Activated gamma-delta T cell (primary cell): ENCODE measurements around the gene VAT1.
A peak's percentile ranks its signal among the peaks of the same experiment; 100 is the strongest.

Experiments used
- DNase-seq: peaks from one replicate; lab custom pipeline; 2025; lab: John Stamatoyannopoulos, UW

Gene VAT1

DNA sequence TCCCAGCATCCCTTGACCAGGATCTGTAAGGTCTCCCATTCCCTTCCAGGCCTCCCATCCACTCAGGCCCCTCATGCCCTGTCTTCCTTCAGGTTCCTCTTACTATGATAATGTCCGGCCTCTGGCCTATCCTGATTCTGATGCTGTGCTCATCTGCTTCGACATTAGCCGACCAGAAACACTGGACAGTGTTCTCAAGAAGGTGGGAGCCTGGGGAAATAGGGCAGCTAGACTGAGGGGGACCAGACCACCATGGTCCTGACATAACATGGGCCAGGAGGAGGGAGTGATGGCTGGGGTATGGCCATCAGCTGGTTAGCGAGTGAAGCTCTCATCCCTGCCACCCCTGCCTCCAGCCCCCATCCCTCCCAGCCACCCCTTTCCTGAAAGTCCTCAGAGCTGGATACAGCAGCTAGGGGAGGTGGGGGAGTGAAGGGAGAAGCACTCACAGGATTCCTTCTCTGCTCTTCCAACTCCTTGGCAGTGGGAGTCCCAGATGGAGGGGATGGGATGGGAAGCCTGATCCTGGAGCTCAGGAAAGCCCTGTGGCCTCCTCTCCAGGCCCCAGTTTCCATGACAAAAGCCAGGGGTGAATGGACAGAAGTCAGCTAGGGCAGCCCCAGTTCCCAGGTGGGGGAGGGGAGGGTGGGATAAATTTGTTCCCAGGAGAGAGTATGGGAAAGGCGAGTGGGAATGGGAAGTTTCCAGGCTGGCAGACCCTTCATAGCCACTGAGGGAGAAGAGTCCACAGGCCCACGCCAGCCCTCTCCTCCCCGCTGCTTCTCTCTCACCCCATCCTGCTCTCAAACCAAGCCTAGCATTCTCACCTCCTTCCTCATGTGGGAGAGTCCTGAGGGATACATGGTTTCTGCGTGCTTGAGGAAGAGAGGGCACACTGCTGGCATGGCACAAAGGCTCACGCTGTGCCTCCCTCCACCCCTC is 5.2 kb upstream of the VAT1 start:
- DNase-seq, result no peak

DNA sequence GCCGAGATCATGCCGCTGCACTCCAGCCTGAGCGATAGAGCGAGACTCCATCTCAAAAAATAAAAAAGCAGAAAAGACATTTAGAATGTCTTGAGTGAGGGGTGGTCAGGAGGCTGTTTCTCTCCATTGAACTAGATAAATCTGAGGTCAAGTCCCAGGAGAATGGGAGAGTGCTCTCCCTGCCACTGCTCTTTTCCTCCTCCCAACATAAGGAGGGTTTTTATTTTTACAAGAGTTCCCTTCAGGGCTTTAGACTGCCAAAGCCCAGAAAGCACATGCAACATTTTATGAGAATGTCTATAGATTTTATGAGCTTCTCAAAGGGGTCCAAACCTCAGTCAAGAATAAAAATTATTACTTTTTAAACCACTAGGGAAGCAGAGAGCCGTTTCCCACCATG is 4.4 kb upstream of the VAT1 start:
- DNase-seq, result no peak

DNA sequence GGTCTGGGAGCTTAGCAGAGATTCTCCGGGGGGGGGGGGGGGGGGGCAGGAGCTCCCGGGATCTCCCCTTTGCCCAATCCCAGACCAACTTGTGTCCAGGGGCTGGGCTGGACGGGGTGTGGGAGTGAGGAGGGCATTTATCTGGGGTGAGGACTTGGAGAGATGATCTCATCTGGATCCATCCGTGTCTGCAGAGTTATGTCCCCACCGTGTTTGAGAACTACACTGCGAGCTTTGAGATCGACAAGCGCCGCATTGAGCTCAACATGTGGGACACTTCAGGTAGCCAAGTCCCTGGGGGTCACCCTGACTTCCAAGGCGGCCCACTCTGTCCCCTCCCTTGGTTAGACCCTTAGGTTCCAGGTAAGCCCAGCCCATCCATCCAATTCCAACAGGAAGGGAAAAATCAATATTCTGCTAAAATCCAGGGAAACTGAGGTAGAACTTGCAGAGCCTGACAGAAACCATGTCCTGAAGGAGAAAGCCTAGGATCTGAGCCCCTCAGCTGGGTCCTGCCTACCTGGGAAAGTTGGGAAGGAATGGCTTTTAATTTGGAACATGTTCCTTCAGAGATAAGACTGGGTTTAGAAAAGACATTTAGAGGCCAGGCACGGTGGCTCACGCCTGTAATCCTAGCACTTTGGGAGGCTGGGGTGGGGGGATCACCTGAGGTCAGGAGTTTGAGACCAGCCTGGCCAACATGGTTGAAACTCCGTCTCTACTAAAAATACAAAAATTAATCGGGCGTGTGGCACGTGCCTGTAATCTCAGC is 3.8 kb upstream of the VAT1 start:
- no peak for DNase-seq

DNA sequence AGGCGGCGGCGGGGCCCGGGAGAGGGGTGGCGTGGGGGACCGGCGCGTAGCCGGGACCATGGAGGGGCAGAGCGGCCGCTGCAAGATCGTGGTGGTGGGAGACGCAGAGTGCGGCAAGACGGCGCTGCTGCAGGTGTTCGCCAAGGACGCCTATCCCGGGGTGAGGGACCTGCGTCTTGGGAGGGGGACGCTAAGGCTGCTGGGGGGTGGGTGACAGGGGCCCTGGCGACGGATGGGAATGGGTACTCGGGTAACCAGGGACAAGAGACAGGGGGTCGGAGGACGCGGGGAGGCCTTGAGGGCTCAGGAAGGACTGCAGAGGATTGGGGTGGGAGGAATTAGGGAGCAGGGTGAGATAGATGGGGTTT is 3.1 kb upstream of the VAT1 start:
- DNase-seq, result no peak

DNA sequence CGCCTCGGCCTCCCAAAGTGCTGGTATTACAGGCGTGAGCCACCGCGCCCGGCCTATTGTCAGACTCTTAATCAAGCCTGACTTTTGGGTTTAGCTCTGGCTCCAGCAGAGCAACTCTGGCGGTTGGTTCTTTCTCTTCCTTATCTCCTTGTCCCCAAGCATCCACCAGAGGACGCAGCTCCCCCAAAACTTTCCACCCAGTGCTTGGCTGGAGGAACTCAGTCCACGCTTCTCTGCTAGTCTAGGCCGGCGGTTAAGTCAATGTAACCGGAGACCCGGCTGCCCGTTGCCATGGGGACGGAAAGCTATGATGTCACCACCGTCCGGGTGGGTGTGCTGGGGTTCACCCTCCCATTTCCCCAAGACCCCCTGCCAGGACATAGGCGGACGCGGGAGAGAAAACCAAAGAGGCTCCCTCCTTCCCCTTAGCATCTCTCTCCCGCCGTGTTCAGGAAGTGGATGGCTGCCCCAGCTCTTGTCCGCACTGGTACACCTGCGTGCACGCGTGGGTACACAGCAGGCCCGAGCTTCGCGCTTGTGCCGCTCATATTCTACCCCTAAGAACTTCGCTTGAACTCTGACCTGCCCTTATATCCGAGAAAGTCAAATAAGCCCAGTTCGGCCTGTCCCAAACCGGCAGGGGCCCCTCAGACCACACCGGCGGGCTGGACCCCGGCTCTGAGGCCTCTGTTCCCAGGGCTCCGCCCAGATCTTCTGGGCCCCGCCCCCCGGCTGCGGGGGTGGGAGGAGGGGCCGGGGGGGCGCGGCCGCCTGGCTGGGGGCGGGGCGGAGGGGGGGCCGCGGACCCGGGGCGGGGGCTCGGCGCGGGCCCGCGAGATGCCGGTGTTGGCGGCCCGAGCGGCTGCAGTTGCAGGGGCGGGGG is 2.5 kb upstream of the VAT1 start, which contains the start of gene RND2:
Gene RND2 (plus strand): TSS at position 825 of the 883 bp plus-strand sequence. CDS start 117 bp downstream, outside the sequence.
- peak; percentile 51 for DNase-seq

DNA sequence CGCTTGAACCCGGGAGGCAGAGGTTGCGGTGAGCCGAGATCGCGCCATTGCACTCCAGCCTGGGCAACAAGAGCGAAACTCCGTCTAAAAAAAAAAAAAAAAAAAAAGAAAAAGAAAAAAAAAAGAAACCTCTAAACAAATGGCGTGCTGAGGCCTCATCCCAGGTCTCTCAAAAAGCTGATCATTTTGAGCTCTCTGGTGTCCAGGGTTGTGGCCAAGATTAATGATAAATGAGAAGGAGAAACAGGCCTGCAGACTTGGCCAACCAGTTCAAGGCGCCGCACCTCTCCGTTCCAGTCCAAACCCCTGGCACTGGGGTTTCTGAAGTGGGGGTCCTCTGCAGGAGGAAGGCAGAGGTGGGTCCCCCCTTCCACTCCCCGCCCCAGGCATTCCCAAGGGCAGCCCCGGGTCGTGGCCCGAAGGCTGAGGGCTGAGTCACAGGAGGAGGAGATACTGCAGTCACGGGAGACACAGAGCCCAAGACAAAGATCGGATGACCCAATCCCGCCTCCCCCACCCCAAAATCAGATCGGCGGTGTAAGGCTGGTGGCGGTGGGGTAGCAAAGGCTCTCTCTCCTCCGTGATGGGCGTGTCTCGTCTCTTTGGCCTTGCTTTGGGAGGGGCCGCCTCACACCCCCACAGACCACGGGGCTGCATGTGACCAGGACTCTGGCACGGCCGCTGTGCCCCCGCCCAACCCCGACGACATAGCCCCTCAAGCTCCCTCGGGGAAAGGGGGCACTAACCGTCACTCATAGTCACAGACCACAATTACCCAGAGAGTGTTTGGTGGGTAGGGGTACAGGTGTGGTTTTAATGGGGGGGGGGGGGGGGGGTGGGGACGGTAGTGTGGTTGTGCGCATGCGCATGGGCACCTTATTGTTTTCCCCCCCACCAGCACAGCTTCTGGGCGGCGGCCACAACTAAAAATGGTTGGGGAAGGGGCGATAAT is 1.1 kb downstream of the VAT1 start:
- DNase-seq, result no peak

DNA sequence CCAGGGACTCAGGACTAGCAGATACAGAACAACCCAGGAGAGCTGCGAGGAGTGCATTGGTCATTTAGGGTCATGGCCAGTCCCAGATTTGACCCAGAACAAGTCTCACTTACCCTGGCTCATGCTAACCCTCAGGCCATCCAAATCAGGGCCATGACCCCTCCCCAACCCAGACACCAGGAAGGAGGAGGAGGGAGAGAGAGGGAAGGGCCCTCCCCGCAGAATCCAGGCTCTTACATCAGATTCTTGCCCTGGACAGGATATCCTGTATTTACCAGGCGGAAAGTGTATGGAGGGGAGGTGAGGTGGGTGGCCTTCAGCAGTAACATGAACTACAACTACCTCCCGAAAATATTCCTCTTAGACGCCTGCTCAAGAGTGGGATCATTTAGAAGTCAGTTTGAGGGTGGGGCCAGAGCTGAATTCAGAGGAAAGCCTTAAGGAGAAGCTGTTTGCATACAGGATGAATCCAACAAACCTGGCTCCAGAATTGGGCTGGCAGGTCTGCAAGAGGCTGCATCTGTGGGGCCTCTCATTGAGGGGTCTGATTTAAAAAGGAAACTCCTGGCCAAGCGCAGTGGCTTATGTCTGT is 2.1 kb downstream of the VAT1 start:
- DNase-seq, result no peak

DNA sequence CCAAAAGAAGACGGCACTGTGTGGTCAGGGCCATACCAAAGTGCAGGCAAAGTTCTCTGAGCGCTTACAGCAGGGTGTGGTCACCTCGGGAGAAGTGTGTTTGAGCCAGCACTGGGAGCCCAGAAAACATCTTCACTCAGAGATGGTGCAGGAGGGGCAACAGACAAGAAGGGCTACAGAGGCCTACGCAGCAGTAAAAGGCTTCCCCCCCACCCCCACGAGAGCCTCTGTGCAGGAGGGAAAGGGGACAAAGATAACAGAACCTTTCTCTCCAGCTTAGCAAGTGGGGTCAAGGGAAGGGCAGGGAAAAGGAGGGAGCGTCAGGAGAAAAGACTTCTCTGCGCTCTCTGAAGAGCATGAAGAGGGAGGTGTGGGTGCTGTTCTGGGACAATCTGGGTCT is 2.8 kb downstream of the VAT1 start:
- no peak for DNase-seq

DNA sequence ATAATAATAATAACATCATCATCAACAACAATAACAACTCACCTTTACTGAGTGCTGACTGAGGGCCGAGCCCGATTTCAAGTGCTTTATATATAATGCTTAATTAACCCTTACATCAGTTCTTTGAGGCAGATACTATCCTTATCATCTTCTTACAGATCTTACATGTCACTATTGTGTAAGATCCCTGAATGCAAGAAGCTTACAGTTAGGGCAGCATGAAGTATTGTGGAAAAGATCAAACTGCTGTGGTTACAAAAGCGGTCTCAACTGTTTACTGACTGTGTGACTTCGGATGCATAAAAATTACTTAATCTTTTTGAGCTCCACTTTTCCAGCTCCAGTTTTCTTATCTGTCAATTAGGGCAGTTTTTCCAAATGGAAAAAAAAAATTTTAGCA is 3.3 kb downstream of the VAT1 start:
- no peak for DNase-seq

DNA sequence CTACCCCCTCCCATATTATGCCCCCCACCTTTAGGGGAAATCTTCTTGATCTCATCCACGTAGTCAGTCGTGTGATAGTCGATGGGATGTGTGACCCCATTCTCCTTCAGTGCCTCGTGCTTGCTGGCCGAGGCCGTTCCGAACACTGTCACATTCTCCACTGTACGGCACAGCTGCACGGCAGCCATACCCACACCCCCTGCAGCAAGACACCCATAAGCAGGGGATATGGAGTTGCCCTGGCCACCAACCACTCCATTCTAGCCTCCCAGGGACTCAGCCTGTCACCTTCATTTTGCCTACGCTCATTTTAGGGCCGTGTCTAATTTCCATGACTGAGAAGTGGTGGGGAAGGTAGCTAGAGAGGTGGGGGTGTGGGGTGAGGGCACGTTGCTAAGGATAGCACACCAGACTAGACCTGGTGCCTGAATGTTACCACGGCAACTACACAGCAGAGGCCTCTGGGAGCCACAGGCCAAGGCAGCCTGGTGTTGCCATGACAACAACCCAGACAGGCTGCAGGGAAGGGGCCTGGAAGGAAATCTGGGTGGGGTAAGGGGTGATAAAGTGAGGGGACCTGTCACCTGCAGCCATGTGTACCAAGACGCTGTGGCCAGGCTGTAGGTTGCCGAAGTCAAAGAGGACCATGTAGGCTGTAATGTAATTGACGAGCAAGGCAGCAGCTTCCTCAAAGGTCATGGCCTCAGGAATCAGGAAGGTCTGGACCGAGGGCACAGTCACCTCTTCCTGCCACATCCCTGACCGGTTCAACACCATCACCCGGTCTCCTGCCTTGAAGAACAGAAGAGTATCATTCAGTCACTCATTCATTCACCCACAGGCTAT is 4.0 kb downstream of the VAT1 start:
- no peak for DNase-seq

DNA sequence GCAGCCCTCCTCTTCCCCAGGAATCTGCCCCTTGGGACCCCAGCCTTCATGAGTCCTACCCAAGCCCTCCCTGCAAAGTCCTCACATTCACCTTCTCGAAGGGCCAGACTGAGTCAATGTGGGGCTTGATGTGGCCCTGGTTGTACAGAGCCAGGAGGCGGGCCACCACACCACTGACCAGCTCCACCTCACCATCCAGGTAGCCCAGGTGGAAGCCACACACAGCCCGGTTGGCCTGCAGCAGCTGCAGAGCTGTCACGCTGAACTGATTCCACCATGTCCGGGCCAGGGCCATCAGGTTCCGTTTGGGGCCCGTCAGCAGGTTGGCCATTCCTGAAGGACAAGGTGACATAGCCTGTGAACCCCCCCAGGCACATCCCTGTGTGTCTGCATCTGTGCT is 6.0 kb downstream of the VAT1 start:
- no peak for DNase-seq

DNA sequence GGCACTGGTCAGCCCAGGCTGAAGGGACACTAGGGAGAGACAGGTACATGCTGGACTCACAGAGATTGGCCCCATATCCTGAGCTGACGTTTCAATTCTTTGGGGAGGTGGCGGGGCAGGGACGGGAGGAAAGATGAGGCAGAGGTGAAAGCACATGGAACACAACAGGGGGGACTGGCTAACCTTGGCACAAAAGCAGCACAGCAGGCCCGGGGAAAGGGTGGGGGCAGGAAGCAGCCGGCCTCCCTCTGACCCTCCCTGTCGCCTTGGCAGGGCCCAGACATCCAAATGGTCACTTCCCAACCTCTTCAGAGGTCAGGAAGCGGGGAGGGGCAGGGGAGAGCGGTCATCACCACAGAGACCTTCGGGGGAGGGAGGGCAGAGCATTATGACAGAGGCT is 6.6 kb downstream of the VAT1 start:
- DNase-seq, result no peak

DNA sequence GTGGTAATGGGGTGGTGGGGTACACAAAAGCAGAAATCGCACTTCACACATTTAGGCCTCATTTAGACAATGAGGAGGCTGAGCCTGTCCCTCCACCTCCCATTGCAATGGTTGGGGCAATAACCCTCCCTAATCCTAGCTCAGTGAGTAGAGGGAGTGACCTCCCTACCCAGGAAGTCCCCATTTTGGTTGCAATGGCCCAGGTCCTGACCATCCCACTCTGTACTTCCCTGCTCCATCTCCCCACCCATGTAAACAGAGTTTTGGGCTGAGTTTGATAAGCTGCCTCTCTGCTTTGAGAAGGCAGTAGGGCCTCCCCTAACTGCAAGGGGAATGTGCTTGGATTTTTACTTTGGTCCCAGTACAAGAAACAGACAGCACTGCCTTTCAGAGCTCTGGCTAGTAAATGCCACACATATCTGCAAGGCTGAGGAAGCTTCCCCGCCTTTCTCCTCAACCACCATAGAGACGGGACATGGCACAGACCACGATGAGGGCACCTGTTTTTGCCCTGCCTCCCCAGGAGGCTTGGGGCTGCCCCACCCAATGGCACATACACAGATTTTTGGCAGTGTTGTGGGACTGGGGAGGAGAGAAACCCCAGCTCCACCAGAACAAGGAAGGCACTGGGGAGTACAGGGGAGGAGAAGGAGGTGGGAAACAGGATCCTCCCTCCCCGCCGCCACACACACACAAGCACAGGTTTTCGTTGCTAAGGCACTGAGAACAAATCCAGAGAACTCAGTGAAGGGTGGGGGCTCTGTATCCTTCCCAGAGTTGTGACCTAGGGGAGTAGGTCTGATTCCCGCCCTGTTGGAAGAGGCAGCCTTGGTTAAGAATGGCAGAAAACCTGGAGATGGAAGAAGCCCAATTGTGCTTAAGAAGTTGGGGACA is 7.3 kb downstream of the VAT1 start:
- no peak for DNase-seq

DNA sequence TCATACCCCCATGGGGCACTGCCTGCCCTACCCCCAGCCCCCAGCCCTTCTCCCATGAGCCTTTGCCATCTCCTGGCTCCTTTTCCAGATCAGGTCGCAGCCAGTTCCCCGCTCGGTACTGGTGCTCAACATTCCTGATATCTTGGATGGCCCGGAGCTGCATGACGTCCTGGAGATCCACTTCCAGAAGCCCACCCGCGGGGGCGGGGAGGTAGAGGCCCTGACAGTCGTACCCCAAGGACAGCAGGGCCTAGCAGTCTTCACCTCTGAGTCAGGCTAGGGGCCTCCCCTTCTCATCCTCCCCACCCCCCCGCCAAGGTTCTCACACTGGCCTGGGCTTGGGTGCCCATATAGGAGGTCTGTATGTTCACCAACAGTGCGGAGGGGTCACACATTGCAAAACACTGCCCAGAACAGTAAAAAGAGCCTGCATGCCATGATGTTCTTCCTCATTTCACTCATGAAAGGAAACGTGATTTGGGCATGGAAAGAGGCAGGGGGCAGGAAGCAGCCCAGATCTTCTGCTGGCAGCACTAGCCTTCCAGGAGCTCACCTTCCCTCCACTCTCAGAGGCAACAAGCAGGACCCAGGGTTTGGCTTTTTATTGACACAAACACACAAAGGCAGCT is 8.1 kb downstream of the VAT1 start:
- no peak for DNase-seq

DNA sequence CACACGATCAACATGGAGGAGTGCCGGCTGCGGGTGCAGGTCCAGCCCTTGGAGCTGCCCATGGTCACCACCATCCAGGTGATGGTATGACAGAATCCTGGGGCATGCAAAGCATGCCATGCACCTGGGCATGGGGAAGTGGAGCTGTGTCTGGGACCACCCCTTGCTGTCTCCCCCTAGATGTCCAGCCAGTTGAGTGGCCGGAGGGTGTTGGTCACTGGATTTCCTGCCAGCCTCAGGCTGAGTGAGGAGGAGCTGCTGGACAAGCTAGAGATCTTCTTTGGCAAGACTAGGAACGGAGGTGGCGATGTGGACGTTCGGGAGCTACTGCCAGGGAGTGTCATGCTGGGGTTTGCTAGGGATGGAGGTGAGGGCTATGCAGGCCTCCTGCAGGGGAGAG is 8.9 kb downstream of the VAT1 start:
- DNase-seq, result no peak

DNA sequence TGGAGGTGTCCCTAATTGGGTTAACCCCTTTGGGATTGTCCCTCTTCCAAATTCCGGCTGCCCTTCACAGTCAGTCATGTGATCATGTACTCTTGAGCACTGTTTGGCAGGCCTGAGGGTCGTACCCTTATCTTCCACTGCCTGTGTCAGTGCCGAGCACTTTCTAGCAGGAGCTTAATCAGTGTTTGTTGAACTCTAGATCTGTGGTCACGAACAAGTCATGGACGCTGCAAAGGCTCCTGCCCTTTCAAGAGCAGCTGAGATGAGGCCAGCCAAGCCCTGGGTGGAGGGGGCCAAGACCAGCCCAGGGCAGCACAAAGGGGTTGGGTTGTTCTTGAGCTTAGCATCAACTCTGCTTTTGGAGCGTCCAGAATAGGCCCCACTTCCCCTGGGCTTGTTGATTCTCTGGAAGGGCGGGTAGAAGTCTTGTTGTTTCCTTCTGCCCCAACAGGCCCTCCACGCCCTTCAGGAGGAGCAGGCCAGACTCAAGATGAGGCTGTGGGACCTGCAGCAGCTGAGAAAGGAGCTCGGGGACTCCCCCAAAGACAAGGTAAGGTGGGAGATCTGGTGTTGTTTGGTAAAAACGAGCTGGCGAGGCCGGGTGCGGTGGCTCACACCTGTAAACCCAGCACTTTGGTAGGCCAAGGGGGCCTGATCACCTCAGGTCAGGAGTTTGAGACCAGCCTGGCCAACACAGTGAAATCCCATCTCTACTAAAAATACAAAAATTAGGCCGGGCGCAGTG is 10.3 kb downstream of the VAT1 start:
- no peak for DNase-seq

DNA sequence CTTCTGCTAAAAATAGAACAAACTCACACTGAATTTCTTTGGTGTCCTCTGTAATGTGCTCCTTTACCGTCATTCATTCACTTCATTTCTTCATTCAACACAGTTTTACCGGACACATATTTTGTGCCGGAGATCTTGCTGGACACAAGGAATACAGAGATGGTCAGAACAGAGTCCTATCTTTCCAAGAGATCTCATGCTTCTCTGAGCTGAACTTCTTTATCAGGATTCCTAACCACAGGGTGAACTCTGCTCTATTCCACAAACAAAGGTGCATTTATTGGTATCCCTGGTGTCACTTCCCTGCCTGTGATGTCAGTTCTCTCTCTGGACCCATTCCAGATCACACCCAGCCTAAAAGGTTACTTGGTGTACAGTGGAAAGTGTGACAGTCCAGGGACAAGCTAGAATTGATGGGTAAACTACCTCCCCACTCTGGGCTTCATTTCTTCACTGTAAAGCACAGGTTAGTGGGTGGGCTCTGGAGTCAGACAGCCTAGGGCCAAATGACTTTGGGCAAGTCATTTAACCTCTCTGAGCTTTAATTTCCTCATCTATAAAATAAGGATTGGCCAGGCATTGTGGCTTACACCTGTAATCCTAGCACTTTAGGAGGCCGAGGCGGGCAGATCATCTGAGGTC is 11.4 kb downstream of the VAT1 start:
- DNase-seq, result no peak
